SU-DHL-6 (cell line): ENCODE data around the gene SETD2.

Source experiments
- H2AFZ ChIP-seq: fragments of 200-600 bp; sonication (generic); 2 replicates; pipeline ENCODE4 v1.6.1; 2014; ENCODE audit warnings: low read depth, mild to moderate bottlenecking, moderate library complexity, mixed read lengths, antibody characterized with exemption, low read length; ENCODE audit not compliant: severe bottlenecking
- H3F3A ChIP-seq: fragments of 200-600 bp; shearing (Covaris generic); 2 replicates; pipeline ENCODE4 v1.6.0; 2016; ENCODE audit warnings: antibody characterized with exemption, mild to moderate bottlenecking; ENCODE audit not compliant: insufficient read depth
- H3K27ac ChIP-seq: fragments of 200-600 bp; sonication (generic); 2 replicates; pipeline ENCODE4 v1.5.1; 2016; ENCODE audit warnings: low read depth, mild to moderate bottlenecking, low read length, moderate library complexity, mixed read lengths
- H3K27me3 ChIP-seq: fragments of 200-600 bp; sonication (generic), shearing (Covaris generic); 2 replicates; pipeline ENCODE4 v1.6.0; 2014; ENCODE audit warnings: mild to moderate bottlenecking, low read length
- H3K36me3 ChIP-seq: fragments of 200-600 bp; sonication (generic); 2 replicates; pipeline ENCODE4 v1.6.1; 2014; ENCODE audit warnings: mild to moderate bottlenecking, low read length, mixed read lengths
- H3K4me2 ChIP-seq: fragments of 300-600, 200-600 bp; shearing (Covaris generic), sonication (generic); 2 replicates; pipeline ENCODE4 v1.6.0; 2014; ENCODE audit warnings: low read length, low read depth, mild to moderate bottlenecking; ENCODE audit not compliant: poor library complexity, severe bottlenecking
- H3K4me3 ChIP-seq: fragments of 200-600 bp; sonication (generic); 2 replicates; pipeline ENCODE4 v1.5.1; 2014; ENCODE audit warnings: antibody characterized with exemption, low read length, mild to moderate bottlenecking, mixed read lengths; ENCODE audit not compliant: insufficient read depth, poor library complexity, severe bottlenecking
- H3K79me2 ChIP-seq: fragments of 200-600 bp; sonication (generic); 2 replicates; pipeline ENCODE4 v1.6.1; 2014; ENCODE audit warnings: mild to moderate bottlenecking, low read length, moderate library complexity; ENCODE audit not compliant: insufficient read depth
- H3K9ac ChIP-seq: fragments of 200-600 bp; sonication (generic); 2 replicates; pipeline ENCODE4 v1.7.0; 2014; ENCODE audit warnings: mild to moderate bottlenecking, low read length
- H3K9me2 ChIP-seq: fragments of 200-600 bp; sonication (generic); replicated peaks from 2 replicates; pipeline ENCODE4 v1.6.1; 2014; ENCODE audit warnings: low read length; ENCODE audit not compliant: insufficient read depth
- H3K9me3 ChIP-seq: fragments of 200-600 bp; sonication (generic); 2 replicates; pipeline ENCODE4 v1.6.1; 2014; ENCODE audit warnings: low read length, mixed read lengths; ENCODE audit not compliant: insufficient read depth
- H4K20me1 ChIP-seq: fragments of 200-600 bp; sonication (generic); 2 replicates; pipeline ENCODE4 v1.6.1; 2014; ENCODE audit warnings: low read depth, mild to moderate bottlenecking, antibody characterized with exemption, low read length, moderate library complexity, mixed read lengths
- EZH2phosphoT487 ChIP-seq: fragments of 200-600 bp; sonication (generic), shearing (Covaris generic); conservative IDR thresholded peaks from 2 replicates; pipeline ENCODE4 v1.6.1; 2018; ENCODE audit warnings: mild to moderate bottlenecking, antibody characterized with exemption, low read length, moderate library complexity, mixed read lengths
- TF ChIP-seq, protein P1 (sequence below): fragments of 200-600 bp; sonication (generic); IDR thresholded peaks from one replicate; pipeline ENCODE4 v1.5.1; 2017; ENCODE audit warnings: antibody characterized with exemption, mild to moderate bottlenecking, low read length, moderate library complexity; ENCODE audit not compliant: insufficient read depth, poor library complexity, severe bottlenecking

The SETD2 gene

DNA sequence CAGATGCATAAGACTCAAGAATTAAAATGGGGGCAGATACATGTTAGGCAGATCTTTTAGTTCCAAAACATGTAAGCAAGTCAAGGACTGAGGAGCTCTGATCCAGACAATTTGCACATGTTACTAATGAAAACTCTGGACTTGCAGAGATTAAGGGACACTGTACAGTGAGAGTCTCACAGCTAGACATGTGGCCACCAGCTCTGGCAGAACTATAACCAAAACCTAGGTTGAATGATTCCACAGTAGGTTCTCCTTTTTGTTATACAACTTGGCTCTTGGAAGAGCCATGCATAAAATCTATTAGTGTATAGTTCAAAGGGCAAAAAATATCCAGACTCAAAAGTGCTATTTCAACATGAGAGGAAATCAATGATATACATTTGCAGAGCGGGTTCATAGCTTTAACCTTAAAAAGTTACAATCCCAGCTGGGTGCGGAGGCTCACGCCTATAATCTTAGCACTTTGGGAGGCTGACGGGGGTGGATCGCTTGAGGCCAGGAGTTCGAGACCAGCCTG is 61.8 kb downstream of the SETD2 start:
- Histone ChIP-seq H4K20me1 (peaks cover 4% of the 10 kb centered on the region; the same call in 1 of the 2 replicates), H3K9me2 (no peaks in the 10 kb centered on the region), H3K27me3 (no peaks in the 10 kb centered on the region), H3K36me3 (peaks cover 47% of the 10 kb centered on the region), H3K9me3 (no peaks in the 10 kb centered on the region), H3F3A (peaks cover 10% of the 10 kb centered on the region; the same call in 1 of the 2 replicates), H3K4me3 (no peak overlapping the region), H3K9ac (no peak overlapping the region), H3K4me2 (no peak overlapping the region), H2AFZ (no peak overlapping the region), H3K79me2 (0 out of 2 replicates have a peak, but pooled peaks cover 9% of the 10 kb centered on the region), H3K27ac (no peak overlapping the region)
- no peak for TF ChIP-seq EZH2phosphoT487
- TF ChIP-seq, protein P1, sequence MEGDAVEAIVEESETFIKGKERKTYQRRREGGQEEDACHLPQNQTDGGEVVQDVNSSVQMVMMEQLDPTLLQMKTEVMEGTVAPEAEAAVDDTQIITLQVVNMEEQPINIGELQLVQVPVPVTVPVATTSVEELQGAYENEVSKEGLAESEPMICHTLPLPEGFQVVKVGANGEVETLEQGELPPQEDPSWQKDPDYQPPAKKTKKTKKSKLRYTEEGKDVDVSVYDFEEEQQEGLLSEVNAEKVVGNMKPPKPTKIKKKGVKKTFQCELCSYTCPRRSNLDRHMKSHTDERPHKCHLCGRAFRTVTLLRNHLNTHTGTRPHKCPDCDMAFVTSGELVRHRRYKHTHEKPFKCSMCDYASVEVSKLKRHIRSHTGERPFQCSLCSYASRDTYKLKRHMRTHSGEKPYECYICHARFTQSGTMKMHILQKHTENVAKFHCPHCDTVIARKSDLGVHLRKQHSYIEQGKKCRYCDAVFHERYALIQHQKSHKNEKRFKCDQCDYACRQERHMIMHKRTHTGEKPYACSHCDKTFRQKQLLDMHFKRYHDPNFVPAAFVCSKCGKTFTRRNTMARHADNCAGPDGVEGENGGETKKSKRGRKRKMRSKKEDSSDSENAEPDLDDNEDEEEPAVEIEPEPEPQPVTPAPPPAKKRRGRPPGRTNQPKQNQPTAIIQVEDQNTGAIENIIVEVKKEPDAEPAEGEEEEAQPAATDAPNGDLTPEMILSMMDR, result no peak

DNA sequence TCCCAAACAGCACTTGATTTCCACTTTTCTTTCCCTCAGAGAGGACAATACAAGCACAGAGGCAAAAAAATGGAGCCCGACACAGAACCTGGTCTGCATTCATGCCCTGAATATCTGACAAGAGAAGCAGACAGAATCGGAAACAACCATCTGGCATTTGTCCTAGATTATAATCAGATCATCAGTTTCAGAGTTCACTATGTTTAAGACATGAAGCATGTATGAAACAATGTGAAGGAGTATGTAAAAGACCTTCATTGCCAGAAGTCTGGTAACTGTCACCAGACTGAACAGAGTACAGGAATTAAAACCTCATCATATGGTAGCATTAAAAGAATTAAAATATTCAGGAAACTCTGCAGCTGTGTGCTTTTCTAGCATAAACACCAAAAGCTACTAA is 65.0 kb downstream of the SETD2 start:
- H4K20me1 ChIP-seq, result no peaks in the 10 kb centered on the region
- no peaks in the 10 kb centered on the region for H3K79me2 ChIP-seq
- H3K27me3 ChIP-seq, result no peaks in the 10 kb centered on the region
- H3K9me3 ChIP-seq, result no peaks in the 10 kb centered on the region
- peaks cover 55% of the 10 kb centered on the region for H3K36me3 ChIP-seq
- H3K9me2 ChIP-seq, result no peaks in the 10 kb centered on the region
- H3F3A ChIP-seq, result peaks cover 7% of the 10 kb centered on the region; the same call in 1 of the 2 replicates
- H2AFZ ChIP-seq, result no peak overlapping the region
- no peak overlapping the region for H3K27ac ChIP-seq
- TF ChIP-seq, protein P1, result no peak
- TF ChIP-seq EZH2phosphoT487, result no peak
- H3K4me3 ChIP-seq, result no peak overlapping the region
- no peak overlapping the region for H3K9ac ChIP-seq
- H3K4me2 ChIP-seq, result no peak overlapping the region

DNA sequence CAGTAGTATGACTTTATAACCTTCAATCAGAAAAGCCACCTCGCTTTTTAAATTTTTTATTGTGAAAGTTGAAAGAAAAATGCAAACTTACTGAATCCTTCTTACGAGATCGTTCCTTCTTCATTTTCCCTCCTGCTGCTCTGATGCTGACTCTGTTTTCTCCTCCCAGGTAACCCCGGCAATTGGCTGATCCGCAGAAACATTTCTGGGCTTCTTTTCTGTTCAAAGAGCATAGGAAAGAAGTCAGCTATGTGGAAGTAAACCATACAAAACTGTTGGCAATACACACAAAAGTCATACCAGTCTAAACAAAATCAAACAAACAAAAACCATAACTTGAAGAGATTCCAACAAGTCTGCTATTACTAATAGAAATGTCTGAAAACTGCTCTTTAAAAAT is 66.0 kb downstream of the SETD2 start:
- H4K20me1 ChIP-seq, result no peaks in the 10 kb centered on the region
- H3K9me3 ChIP-seq, result no peaks in the 10 kb centered on the region
- no peak overlapping the region for H3K9ac ChIP-seq
- no peak overlapping the region for H3K27ac ChIP-seq
- H3K4me3 ChIP-seq, result no peak overlapping the region
- no peaks in the 10 kb centered on the region for H3K79me2 ChIP-seq
- peaks cover 9% of the 10 kb centered on the region; the same call in 1 of the 2 replicates for H3F3A ChIP-seq
- no peak overlapping the region for H2AFZ ChIP-seq
- no peaks in the 10 kb centered on the region for H3K9me2 ChIP-seq
- H3K27me3 ChIP-seq, result no peaks in the 10 kb centered on the region
- H3K36me3 ChIP-seq, result peaks cover 59% of the 10 kb centered on the region
- H3K4me2 ChIP-seq, result no peak overlapping the region
- TF ChIP-seq, protein P1, result no peak
- no peak for TF ChIP-seq EZH2phosphoT487
